ENCODE data around the gene CD200R1.

CD200R1 gene

DNA sequence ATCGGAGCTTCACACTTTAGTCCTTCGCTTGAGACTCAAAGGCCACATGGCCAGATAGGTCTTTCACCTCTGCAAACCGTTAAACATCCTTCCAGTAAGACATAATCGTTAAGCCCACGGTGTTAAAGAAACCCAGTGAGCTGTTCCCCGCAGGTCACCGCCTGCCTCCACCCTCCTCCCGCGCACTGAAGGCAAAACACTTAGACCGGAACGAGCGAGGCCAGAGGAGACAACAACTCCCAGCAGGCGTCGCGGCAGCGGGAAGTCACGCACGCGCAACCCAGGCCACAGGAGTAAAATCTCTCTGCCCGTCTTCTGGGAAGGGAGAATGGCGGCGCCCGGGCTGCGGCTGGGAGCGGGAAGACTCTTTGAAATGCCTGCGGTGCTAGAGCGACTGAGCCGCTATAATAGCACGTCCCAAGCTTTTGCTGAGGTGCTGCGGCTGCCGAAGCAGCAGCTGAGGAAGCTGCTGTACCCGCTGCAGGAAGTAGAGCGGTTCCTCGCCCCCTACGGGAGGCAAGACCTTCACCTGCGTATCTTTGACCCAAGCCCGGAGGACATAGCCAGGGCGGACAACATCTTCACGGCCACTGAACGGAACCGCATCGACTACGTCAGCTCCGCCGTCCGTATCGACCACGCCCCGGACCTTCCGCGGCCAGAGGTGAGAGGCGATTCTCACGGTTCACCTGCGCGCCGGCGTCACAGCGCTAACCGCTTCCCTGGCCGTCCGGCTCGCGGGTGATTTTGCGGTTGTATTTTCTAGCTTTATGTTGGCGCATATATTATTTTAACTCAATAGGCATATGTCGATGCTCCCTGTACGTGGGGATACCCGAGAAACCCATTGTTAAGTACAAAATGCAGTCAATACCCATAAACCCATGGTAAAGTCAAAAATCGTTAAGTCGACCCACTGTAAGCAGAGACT, 16.0 kb upstream of the CD200R1 start, which contains the start of gene GTPBP8:
TSS of gene GTPBP8 (plus strand) at position 313 of the 931 bp plus-strand sequence. CDS start at position 329, 16 bp downstream.
- no peak for TF ChIP-seq ZNF274 (IDR thresholded peaks at IDR 0.05; ENCODE audit: low read depth, low read length)
- peak within 1 kb of the TSS; percentile 80 for H3K4me3 ChIP-seq (ENCODE audit: low read length)

DNA sequence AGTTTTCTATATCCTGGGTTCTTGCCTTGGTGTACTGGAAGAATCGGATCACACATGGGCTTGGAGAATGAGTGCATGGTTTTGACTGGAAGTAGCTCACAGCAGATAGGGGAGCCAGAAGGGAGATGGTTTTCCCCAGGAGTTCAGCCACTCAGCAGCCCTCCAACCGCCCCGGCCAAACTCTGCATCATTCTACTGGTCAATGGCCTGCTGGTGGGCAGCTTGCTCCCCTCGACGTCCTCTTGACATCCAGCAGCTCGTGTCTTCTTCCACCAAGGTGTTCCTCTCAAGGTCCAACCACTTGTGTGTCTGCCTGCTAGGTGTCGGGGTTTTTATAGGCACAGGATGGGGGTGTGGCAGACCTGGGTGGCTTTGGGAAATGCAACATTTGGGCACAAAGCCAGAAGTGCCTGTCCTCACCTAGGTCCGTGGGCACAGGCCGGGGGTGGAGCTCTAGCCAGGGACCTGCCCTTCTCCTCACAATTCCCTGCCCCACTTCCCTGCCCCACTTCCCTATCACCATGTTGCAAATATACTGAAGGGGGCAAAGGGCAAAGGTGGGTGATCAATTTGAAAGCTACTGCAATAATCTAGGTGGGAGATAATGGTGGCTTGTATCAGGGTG, 12.9 kb upstream of the CD200R1 start:
- H3K4me3 ChIP-seq (ENCODE audit: low read length): no peak overlapping the region
- no peak for TF ChIP-seq ZNF274 (IDR thresholded peaks at IDR 0.05; ENCODE audit: low read depth, low read length)

GRCh38 chr3:112984485-112984884, 9.6 kb upstream of the CD200R1 start:
- no peak for TF ChIP-seq ZNF274 (IDR thresholded peaks at IDR 0.05; ENCODE audit: low read depth, low read length)
- H3K4me3 ChIP-seq (ENCODE audit: low read length): no peak overlapping the region

- no peak for TF ChIP-seq ZNF274 (IDR thresholded peaks at IDR 0.05; ENCODE audit: low read depth, low read length)
- H3K4me3 ChIP-seq (ENCODE audit: low read length): no peak overlapping the region
Measured at GRCh38 chr3:112982710-112983109, 7.8 kb upstream of the CD200R1 start.

- H3K4me3 ChIP-seq (ENCODE audit: low read length): no peak overlapping the region
- no peak for TF ChIP-seq ZNF274 (IDR thresholded peaks at IDR 0.05; ENCODE audit: low read depth, low read length)
Measured at GRCh38 chr3:112980080-112980479, 5.2 kb upstream of the CD200R1 start.

- H3K4me3 ChIP-seq (ENCODE audit: low read length): no peak overlapping the region
- no peak for TF ChIP-seq ZNF274 (IDR thresholded peaks at IDR 0.05; ENCODE audit: low read depth, low read length)
Measured at GRCh38 chr3:112979244-112979832, 4.4 kb upstream of the CD200R1 start.

DNA sequence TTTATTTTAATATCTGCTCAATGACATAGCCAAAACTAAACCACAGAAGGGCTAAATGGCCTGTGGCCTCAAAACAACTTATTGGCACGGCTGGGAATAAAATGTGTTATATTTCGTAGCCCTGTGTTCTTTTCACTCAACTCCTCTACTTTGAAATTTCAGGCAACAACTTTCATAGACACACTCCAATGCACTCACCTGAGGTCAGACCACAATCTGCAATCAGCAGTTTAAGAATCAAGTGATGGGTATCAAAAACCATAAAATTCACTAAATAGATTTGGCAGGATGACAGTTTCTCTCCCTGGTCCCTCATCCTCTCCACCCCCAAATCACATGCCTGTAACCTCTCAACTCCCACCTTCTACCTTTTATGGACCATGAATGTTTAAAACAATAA, 2.0 kb upstream of the CD200R1 start:
- TF ChIP-seq ZNF274 (IDR thresholded peaks at IDR 0.05; ENCODE audit: low read depth, low read length): no peak

GRCh38 chr3:112976001-112976400, 1.1 kb upstream of the CD200R1 start:
- TF ChIP-seq ZNF274 (IDR thresholded peaks at IDR 0.05; ENCODE audit: low read depth, low read length): no peak
- H3K4me3 ChIP-seq (ENCODE audit: low read length): no peak overlapping the region

More for the DNA sequence above, 2.0 kb upstream of the CD200R1 start:
- H3K4me3 ChIP-seq (ENCODE audit: low read length): no peak overlapping the region

- no peak for TF ChIP-seq ZNF274 (IDR thresholded peaks at IDR 0.05; ENCODE audit: low read depth, low read length)
- peak overlapping the region; percentile 52; the same call in 1 of the 2 replicates for H3K4me3 ChIP-seq (ENCODE audit: low read length)
Measured at GRCh38 chr3:112974178-112974517, 755 bp downstream of the CD200R1 start.

- no peak for TF ChIP-seq ZNF274 (IDR thresholded peaks at IDR 0.05; ENCODE audit: low read depth, low read length)
- peak overlapping the region; percentile 52; the same call in 1 of the 2 replicates for H3K4me3 ChIP-seq (ENCODE audit: low read length)
Measured at GRCh38 chr3:112973325-112974177, 1.4 kb downstream of the CD200R1 start.

DNA sequence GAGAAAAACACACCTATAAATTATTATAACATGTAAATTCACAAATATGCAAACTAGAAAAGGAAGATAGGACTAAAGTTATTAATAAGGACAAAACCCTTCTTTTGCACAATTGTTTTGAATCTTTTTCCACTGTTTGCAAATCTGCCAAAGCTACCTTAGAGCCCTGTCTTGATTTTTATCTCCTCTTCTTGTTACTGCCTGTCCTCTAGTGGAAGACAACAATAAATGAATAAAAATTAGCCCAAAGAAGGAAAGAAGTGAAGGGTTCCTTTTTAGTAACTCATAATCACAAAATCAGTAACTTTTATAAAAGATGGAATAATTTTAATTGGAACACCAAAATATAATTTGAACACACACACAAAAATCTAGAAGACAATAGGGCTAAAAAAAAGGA, 2.7 kb downstream of the CD200R1 start:
- TF ChIP-seq ZNF274 (IDR thresholded peaks at IDR 0.05; ENCODE audit: low read depth, low read length): no peak
- no peak overlapping the region; the same call in 1 of the 2 replicates for H3K4me3 ChIP-seq (ENCODE audit: low read length)

- no peak for TF ChIP-seq ZNF274 (IDR thresholded peaks at IDR 0.05; ENCODE audit: low read depth, low read length)
- H3K4me3 ChIP-seq (ENCODE audit: low read length): no peak overlapping the region
Measured at GRCh38 chr3:112967828-112968227, 7.1 kb downstream of the CD200R1 start.

- TF ChIP-seq ZNF274 (IDR thresholded peaks at IDR 0.05; ENCODE audit: low read depth, low read length): no peak
- H3K4me3 ChIP-seq (ENCODE audit: low read length): no peak overlapping the region
Measured at GRCh38 chr3:112967425-112967824, 7.5 kb downstream of the CD200R1 start.

DNA sequence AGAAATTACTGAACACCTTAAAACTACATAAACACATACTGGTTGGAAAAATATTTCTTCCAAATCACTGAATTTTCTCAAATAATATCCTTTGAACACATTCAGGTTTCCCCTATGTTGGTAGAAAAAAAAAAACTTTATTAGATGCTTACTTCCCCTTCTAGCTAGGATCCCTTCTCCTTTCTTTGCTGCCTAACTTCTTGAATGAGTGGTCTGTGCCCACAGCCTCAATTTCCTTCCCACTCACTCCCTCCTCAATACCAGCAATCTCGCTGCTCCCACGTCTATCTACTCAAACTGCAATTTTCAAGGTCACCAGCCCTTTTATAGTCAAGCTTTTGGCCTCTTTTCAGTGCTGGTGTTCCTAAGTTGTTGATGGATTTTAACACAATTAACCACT, 8.3 kb downstream of the CD200R1 start:
- no peak for TF ChIP-seq ZNF274 (IDR thresholded peaks at IDR 0.05; ENCODE audit: low read depth, low read length)
- no peak overlapping the region for H3K4me3 ChIP-seq (ENCODE audit: low read length)
